HepG2 (cell line): ENCODE results near the gene AHCY. TPM values are rescaled to one million over a fixed set of nuclear protein-coding genes. Genes with fewer than 3 reads are reported as not detected.

ENCODE experiments used
- BCL6 ChIP-seq: IDR thresholded peaks from 2 replicates; pipeline ENCODE4 v1.6.1; 2016; ENCODE audit warnings: missing genetic modification reagents, missing compliant biosample characterization
- CREM ChIP-seq, 2 experiments: sonication (generic) in 1 of 2; formaldehyde crosslinking in 1 of 2; IDR thresholded peaks; 2 replicates each; pipeline versions ENCODE4 v1.4.0 to v1.6.1; 2016 to 2020; ENCODE audit warnings: antibody characterized with exemption in 1 of 2, mild to moderate bottlenecking in 1 of 2, missing genetic modification reagents in 1 of 2
- FIP1L1 ChIP-seq: fragments of 200-400 bp; formaldehyde crosslinking; IDR thresholded peaks from 2 replicates; pipeline ENCODE4 v1.6.1; 2018; ENCODE audit warnings: low read depth, mild to moderate bottlenecking, low read length, moderate library complexity, borderline replicate concordance; ENCODE audit not compliant: insufficient read depth
- GFI1 ChIP-seq: sonication (generic); formaldehyde crosslinking; IDR thresholded peaks from 2 replicates; pipeline ENCODE4 v1.5.0; 2020; ENCODE audit warnings: missing genetic modification reagents, mild to moderate bottlenecking, borderline replicate concordance
- HNRNPLL ChIP-seq: fragments of 200-400 bp; formaldehyde crosslinking; IDR thresholded peaks from 2 replicates; pipeline ENCODE4 v1.6.1; 2017; ENCODE audit warnings: mild to moderate bottlenecking, low read depth, low read length; ENCODE audit not compliant: poor library complexity, severe bottlenecking
- JARID2 ChIP-seq: sonication (generic); formaldehyde crosslinking; IDR thresholded peaks from 2 replicates; pipeline ENCODE4 v1.8.1; 2023; ENCODE audit warnings: missing genetic modification reagents, inconsistent platforms; ENCODE audit not compliant: insufficient replicate concordance
- KDM5B ChIP-seq: sonication (generic); formaldehyde crosslinking; IDR thresholded peaks from 2 replicates; pipeline ENCODE4 v1.4.0; 2020; ENCODE audit warnings: missing genetic modification reagents, mild to moderate bottlenecking, borderline replicate concordance
- MYNN ChIP-seq: sonication (generic); formaldehyde crosslinking; IDR thresholded peaks from 2 replicates; pipeline ENCODE4 v1.4.0; 2020; ENCODE audit warnings: mild to moderate bottlenecking, low read depth, missing genetic modification reagents
- PHF5A ChIP-seq: IDR thresholded peaks from one replicate; pipeline ENCODE4 v1.6.1; 2018; ENCODE audit warnings: low read depth, missing genetic modification reagents; ENCODE audit not compliant: unreplicated experiment
- STAG1 ChIP-seq: sonication (generic); formaldehyde crosslinking; IDR thresholded peaks from 2 replicates; pipeline ENCODE4 v1.4.0; 2020; ENCODE audit warnings: missing genetic modification reagents
- ZNF24 ChIP-seq: fragments of 450-650 bp; IDR thresholded peaks from 2 replicates; pipeline ENCODE4 v1.6.1; 2017; ENCODE audit warnings: antibody characterized with exemption, mild to moderate bottlenecking
- ZNF335 ChIP-seq: sonication (generic); formaldehyde crosslinking; IDR thresholded peaks from 2 replicates; pipeline ENCODE4 v1.4.0; 2020; ENCODE audit warnings: missing genetic modification reagents
- ZNF354B ChIP-seq: sonication (generic); formaldehyde crosslinking; IDR thresholded peaks from 2 replicates; pipeline ENCODE4 v1.8.0; 2022; ENCODE audit warnings: mild to moderate bottlenecking, missing genetic modification reagents
- ZNF557 ChIP-seq: sonication (generic); formaldehyde crosslinking; IDR thresholded peaks from 2 replicates; pipeline ENCODE4 v1.4.0; 2020; ENCODE audit warnings: missing genetic modification reagents
- ZNF674 ChIP-seq: sonication (generic); formaldehyde crosslinking; IDR thresholded peaks from 2 replicates; pipeline ENCODE4 v1.5.0; 2020; ENCODE audit warnings: low read depth, mild to moderate bottlenecking, missing genetic modification reagents
- ZNF740 ChIP-seq: sonication (generic); formaldehyde crosslinking; IDR thresholded peaks from 2 replicates; pipeline ENCODE4 v1.4.0; 2020; ENCODE audit warnings: missing genetic modification reagents
- ZNF772 ChIP-seq: sonication (generic); formaldehyde crosslinking; IDR thresholded peaks from 2 replicates; pipeline ENCODE4 v1.5.0; 2020; ENCODE audit warnings: mild to moderate bottlenecking, missing genetic modification reagents
- polyA plus RNA-seq, 8 experiments: library from polyadenylated mRNA; depleted of rRNA in 3 of 8; stranded (reverse) in 7 of 8; unstranded in 1 of 8; fragments of >200 nt; fragmentation: Illumina TruSeq in 4 of 8; extraction: Trizol in 4 of 8; gene quantifications; 2 replicates each; pipeline versions ENCODE4 v1.2.1 to v1.2.3, GENCODE V29; 2011 to 2016; ENCODE audit warnings: low read depth in 4 of 8, missing spikeins in 1 of 8, mixed read lengths in 1 of 8; ENCODE audit not compliant: insufficient read depth in 1 of 8
- total RNA-seq, 5 experiments: library from RNA; depleted of rRNA; stranded (reverse); fragments of >200 nt; fragmentation: Illumina TruSeq; extraction: Trizol; gene quantifications; 2 replicates each; pipeline ENCODE4 v1.2.3, GENCODE V29; 2016; ENCODE audit warnings: low read depth in 1 of 5
- TF ChIP-seq, protein P1 (sequence below): sonication (generic); formaldehyde crosslinking; conservative IDR thresholded peaks from 2 replicates; pipeline ENCODE4 v1.4.0; 2020; ENCODE audit warnings: missing genetic modification reagents
- TF ChIP-seq, protein P2 (sequence below): sonication (generic); formaldehyde crosslinking; IDR thresholded peaks from 2 replicates; pipeline ENCODE4 v1.5.0; 2020; ENCODE audit warnings: mild to moderate bottlenecking, missing genetic modification reagents, borderline replicate concordance
- TF ChIP-seq, protein P3 (sequence below): sonication (generic); formaldehyde crosslinking; IDR thresholded peaks from 2 replicates; pipeline ENCODE4 v1.8.0; 2022; ENCODE audit warnings: missing genetic modification reagents, mild to moderate bottlenecking, inconsistent platforms, borderline replicate concordance

The AHCY gene
- total and polyA plus RNA-seq, 2 of the 13 experiments (the other 11 are each of a cell fraction or from before 2014, with no cell fraction given) = 407 to 419 TPM

- TF ChIP-seq, protein P1, sequence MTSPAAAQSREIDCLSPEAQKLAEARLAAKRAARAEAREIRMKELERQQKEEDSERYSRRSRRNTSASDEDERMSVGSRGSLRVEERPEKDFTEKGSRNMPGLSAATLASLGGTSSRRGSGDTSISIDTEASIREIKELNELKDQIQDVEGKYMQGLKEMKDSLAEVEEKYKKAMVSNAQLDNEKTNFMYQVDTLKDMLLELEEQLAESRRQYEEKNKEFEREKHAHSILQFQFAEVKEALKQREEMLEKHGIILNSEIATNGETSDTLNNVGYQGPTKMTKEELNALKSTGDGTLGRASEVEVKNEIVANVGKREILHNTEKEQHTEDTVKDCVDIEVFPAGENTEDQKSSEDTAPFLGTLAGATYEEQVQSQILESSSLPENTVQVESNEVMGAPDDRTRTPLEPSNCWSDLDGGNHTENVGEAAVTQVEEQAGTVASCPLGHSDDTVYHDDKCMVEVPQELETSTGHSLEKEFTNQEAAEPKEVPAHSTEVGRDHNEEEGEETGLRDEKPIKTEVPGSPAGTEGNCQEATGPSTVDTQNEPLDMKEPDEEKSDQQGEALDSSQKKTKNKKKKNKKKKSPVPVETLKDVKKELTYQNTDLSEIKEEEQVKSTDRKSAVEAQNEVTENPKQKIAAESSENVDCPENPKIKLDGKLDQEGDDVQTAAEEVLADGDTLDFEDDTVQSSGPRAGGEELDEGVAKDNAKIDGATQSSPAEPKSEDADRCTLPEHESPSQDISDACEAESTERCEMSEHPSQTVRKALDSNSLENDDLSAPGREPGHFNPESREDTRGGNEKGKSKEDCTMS (CRISPR knock-in tag) = 0 out of 2 replicates have a peak, but pooled peaks have one; percentile 19
- TF ChIP-seq KDM5B (CRISPR knock-in tag) = no peak
- TF ChIP-seq ZNF335 = no peak
- no peak for TF ChIP-seq PHF5A (CRISPR knock-in tag)
- TF ChIP-seq STAG1 (CRISPR knock-in tag) = no peak
- no peak for TF ChIP-seq ZNF740
- no peak for TF ChIP-seq GFI1 (CRISPR knock-in tag)
- TF ChIP-seq ZNF772 = no peak
- TF ChIP-seq FIP1L1 = no peak
- TF ChIP-seq, protein P2, sequence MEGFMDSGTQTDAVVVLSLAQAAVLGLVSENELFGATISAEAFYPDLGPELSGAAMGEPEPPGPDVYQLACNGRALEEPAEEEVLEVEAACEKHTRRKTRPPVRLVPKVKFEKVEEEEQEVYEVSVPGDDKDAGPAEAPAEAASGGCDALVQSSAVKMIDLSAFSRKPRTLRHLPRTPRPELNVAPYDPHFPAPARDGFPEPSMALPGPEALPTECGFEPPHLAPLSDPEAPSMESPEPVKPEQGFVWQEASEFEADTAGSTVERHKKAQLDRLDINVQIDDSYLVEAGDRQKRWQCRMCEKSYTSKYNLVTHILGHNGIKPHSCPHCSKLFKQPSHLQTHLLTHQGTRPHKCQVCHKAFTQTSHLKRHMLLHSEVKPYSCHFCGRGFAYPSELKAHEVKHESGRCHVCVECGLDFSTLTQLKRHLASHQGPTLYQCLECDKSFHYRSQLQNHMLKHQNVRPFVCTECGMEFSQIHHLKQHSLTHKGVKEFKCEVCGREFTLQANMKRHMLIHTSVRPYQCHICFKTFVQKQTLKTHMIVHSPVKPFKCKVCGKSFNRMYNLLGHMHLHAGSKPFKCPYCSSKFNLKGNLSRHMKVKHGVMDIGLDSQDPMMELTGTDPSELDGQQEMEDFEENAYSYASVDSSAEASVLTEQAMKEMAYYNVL = no peak
- no peak for TF ChIP-seq JARID2 (CRISPR knock-in tag)
- no peak for TF ChIP-seq ZNF674
- no peak for TF ChIP-seq ZNF557
- TF ChIP-seq MYNN (CRISPR knock-in tag) = no peak
- 0 out of 2 replicates have a peak, but pooled peaks have one; percentile 14 for TF ChIP-seq CREM (IDR thresholded peaks at IDR 0.05)
- no peak for TF ChIP-seq CREM (CRISPR knock-in tag; IDR thresholded peaks at IDR 0.05)
- TF ChIP-seq ZNF354B (CRISPR knock-in tag) = no peak
- no peak for TF ChIP-seq BCL6 (CRISPR knock-in tag)
- TF ChIP-seq, protein P3, sequence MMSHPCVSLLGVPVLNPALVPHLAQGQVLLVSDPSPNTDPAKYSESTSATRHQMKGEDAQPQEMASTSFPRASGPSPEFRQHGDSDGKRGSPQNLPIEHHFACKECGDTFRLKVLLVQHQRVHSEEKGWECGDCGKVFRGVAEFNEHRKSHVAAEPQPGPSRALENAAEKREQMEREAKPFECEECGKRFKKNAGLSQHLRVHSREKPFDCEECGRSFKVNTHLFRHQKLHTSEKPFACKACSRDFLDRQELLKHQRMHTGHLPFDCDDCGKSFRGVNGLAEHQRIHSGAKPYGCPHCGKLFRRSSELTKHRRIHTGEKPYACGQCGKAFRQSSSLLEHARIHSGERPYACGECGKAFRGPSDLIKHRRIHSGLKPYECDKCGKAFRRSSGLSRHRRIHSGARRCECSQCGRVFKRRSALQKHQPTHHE (CRISPR knock-in tag) = no peak
- no peak for TF ChIP-seq HNRNPLL
- TF ChIP-seq ZNF24 = peak; percentile 75; the same call in 1 of the 2 replicates
Observed at GRCh38 chr20:34334654-34335407, 31.7 kb upstream of the AHCY start (continued).
